NCI-H2196 (cell line): Measurements from ENCODE around the gene TOP3B.

Source experiments
- DNase-seq: peaks from one replicate; lab custom pipeline; 2025; ENCODE audit not compliant: unreplicated experiment; lab: John Stamatoyannopoulos, UW

TOP3B gene

GRCh38 chr22:21963286-21963685 lies 19.3 kb downstream of the TOP3B start:
- no peak for DNase-seq

- no peak for DNase-seq
Measured at GRCh38 chr22:21962655-21962949, 20.0 kb downstream of the TOP3B start.

- peak; percentile 1 for DNase-seq
Measured at GRCh38 chr22:21961886-21962654, 20.5 kb downstream of the TOP3B start.

- no peak for DNase-seq
Measured at GRCh38 chr22:21961127-21961867, 21.3 kb downstream of the TOP3B start.

GRCh38 chr22:21960200-21961126 lies 22.1 kb downstream of the TOP3B start:
- no peak for DNase-seq

GRCh38 chr22:21959274-21960074 lies 23.1 kb downstream of the TOP3B start:
- DNase-seq, result no peak

- no peak for DNase-seq
Measured at GRCh38 chr22:21958360-21959273, 24.0 kb downstream of the TOP3B start.

- DNase-seq, result peak; percentile 68
Measured at GRCh38 chr22:21952586-21953571, 29.7 kb downstream of the TOP3B start, which contains the start of gene PPM1F. PPM1F (minus strand) TSS chr22:21952848; CDS start chr22:21946048, 6,800 bp downstream.

GRCh38 chr22:21951931-21952465 lies 30.6 kb downstream of the TOP3B start:
- DNase-seq, result no peak

GRCh38 chr22:21951062-21951461 lies 31.5 kb downstream of the TOP3B start:
- no peak for DNase-seq

- DNase-seq, result no peak
Measured at GRCh38 chr22:21949948-21950347, 32.6 kb downstream of the TOP3B start.

GRCh38 chr22:21949569-21949918 lies 33.0 kb downstream of the TOP3B start:
- DNase-seq, result no peak

GRCh38 chr22:21948824-21949568 lies 33.6 kb downstream of the TOP3B start:
- DNase-seq, result no peak

- DNase-seq, result no peak
Measured at GRCh38 chr22:21948390-21948789, 34.2 kb downstream of the TOP3B start.

GRCh38 chr22:21947040-21948014 lies 35.3 kb downstream of the TOP3B start:
- DNase-seq, result no peak

- DNase-seq, result no peak
Measured at GRCh38 chr22:21946262-21946925, 36.2 kb downstream of the TOP3B start.
